Measurements from ENCODE around the gene RNF13.

Gene RNF13

DNA sequence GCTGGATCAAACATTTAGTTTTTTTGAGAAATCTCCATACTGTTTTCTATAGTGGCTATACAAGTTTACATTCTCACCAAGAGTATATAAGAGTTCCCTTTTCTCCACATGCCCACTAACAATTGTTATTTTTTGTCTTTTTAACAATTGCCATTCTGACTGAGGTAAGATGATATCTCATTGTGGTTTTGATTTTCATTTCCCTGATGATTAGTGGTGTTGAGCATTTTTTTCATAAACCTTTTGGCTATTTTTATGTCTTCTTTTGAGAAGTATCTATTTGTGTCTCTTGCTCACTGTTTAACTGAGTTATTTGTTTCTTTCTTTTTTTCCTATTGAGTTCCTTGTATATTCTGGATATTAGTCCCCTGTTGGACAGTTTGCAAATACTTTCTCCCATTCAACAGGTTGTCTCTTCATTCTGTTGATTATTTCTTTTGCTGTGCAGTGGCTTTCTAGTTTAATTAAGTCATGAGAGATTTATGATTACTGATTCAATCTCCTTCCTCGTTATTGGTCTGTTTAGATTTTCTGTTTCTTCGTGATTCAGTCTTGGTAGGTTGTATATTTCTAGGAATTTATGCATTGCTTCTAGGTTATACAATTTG is 6.7 kb upstream of the RNF13 start:
- no peaks in the 10 kb centered on the region for H3F3A ChIP-seq (ENCODE audit: insufficient read depth, low read length)
- no peak overlapping the region for H3K27ac ChIP-seq (ENCODE audit: low read length)
- no peak overlapping the region for H2AFZ ChIP-seq (ENCODE audit: low read length)
- DNase-seq, result no peak
- H3K4me3 ChIP-seq (ENCODE audit: low read length), result no peak overlapping the region
- no peak overlapping the region for H3K9ac ChIP-seq (ENCODE audit: low read length)
- H3K36me3 ChIP-seq (replicated peaks; ENCODE audit: insufficient read depth, low read length), result no peaks in the 10 kb centered on the region
- H3K4me1 ChIP-seq (ENCODE audit: low read length), result peaks cover 13% of the 10 kb centered on the region
- H3K79me2 ChIP-seq (ENCODE audit: low read length), result no peaks in the 10 kb centered on the region
- H3K4me2 ChIP-seq (ENCODE audit: low read depth, low read length), result peak overlapping the region; percentile 12; the same call in 1 of the 2 replicates
- TF ChIP-seq, protein P1, sequence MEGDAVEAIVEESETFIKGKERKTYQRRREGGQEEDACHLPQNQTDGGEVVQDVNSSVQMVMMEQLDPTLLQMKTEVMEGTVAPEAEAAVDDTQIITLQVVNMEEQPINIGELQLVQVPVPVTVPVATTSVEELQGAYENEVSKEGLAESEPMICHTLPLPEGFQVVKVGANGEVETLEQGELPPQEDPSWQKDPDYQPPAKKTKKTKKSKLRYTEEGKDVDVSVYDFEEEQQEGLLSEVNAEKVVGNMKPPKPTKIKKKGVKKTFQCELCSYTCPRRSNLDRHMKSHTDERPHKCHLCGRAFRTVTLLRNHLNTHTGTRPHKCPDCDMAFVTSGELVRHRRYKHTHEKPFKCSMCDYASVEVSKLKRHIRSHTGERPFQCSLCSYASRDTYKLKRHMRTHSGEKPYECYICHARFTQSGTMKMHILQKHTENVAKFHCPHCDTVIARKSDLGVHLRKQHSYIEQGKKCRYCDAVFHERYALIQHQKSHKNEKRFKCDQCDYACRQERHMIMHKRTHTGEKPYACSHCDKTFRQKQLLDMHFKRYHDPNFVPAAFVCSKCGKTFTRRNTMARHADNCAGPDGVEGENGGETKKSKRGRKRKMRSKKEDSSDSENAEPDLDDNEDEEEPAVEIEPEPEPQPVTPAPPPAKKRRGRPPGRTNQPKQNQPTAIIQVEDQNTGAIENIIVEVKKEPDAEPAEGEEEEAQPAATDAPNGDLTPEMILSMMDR (IDR thresholded peaks at IDR 0.05; ENCODE audit: low read length), result no peak
- TF ChIP-seq EZH2 (optimal IDR thresholded peaks at IDR 0.05; ENCODE audit: low read depth, low read length) (no peak), EZH2phosphoT487 (IDR thresholded peaks at IDR 0.05; ENCODE audit: low read length) (no peak)
- no peaks in the 10 kb centered on the region for H4K20me1 ChIP-seq (ENCODE audit: insufficient read depth, low read length)
- no peaks in the 10 kb centered on the region for H3K9me3 ChIP-seq (replicated peaks; ENCODE audit: insufficient read depth, low read length)
- no peaks in the 10 kb centered on the region; the same call in 1 of the 2 replicates for H3K27me3 ChIP-seq (replicated peaks; ENCODE audit: insufficient read depth, low read length)
- no peaks in the 10 kb centered on the region for H3K9me2 ChIP-seq (replicated peaks; ENCODE audit: insufficient read depth, low read length)

DNA sequence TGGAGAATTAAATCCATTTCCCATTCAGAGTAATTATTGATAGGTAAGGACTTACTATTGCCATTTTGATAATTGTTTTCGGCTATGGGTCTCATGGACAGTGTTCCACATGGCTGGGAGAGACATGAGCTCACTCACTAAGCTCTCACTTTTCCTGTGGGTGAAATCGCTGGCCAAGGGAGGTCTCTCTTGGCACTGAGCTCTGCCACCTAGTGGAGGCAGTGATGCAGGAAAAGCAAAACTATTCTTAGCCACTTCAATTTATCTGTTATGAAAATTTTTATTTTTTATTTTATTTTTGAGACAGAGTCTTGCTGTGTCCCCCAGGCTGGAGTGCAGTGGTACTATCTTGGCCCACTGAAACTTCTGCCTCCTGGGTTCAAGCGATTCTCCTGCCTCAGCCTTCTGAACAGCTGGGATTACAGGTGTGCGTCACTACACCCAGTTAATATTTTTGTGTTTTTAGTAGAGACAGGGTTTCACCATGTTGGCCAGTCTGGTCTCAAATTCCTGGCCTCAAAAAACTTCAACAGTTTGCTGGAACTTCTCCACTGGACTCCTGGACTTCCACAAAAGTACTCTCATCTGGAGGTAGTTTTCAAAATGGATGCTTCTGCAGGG is 4.7 kb upstream of the RNF13 start:
- Histone ChIP-seq H2AFZ (ENCODE audit: low read length) (no peak overlapping the region), H3K9ac (ENCODE audit: low read length) (no peak overlapping the region), H3K9me2 (replicated peaks; ENCODE audit: insufficient read depth, low read length) (no peaks in the 10 kb centered on the region)

DNA sequence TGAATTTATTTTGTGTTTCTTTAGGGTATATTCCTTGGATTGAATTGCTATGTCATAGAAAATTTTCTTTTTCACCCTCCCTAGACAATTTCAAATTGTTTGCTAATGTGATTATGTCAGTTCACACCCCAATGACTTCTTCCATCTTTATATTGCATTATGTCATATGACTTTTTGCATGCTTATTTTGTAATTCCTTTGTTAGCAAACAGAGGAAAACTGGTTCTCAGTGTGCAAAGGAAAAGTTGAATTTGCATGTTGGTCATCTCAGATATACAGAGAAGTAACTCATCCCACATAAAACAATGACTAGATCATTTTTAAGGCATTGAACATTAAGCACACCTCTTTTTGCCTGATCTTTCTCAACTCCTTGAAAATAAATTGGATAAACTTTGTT is 3.3 kb upstream of the RNF13 start:
- Histone ChIP-seq H3K36me3 (replicated peaks; ENCODE audit: insufficient read depth, low read length) (no peaks in the 10 kb centered on the region), H3K9me3 (replicated peaks; ENCODE audit: insufficient read depth, low read length) (no peaks in the 10 kb centered on the region), H3K27ac (ENCODE audit: low read length) (no peak overlapping the region), H2AFZ (ENCODE audit: low read length) (no peak overlapping the region), H3K4me2 (ENCODE audit: low read depth, low read length) (no peak overlapping the region), H3F3A (ENCODE audit: insufficient read depth, low read length) (peaks cover 2% of the 10 kb centered on the region; the same call in 1 of the 2 replicates), H4K20me1 (ENCODE audit: insufficient read depth, low read length) (no peaks in the 10 kb centered on the region), H3K9me2 (replicated peaks; ENCODE audit: insufficient read depth, low read length) (no peaks in the 10 kb centered on the region), H3K4me3 (ENCODE audit: low read length) (no peak overlapping the region), H3K27me3 (replicated peaks; ENCODE audit: insufficient read depth, low read length) (no peaks in the 10 kb centered on the region; the same call in 1 of the 2 replicates), H3K79me2 (ENCODE audit: low read length) (peaks cover 16% of the 10 kb centered on the region), H3K4me1 (ENCODE audit: low read length) (peaks cover 24% of the 10 kb centered on the region), H3K9ac (ENCODE audit: low read length) (no peak overlapping the region)
- no peak for DNase-seq
- no peak for TF ChIP-seq EZH2 (optimal IDR thresholded peaks at IDR 0.05; ENCODE audit: low read depth, low read length)
- TF ChIP-seq, protein P1 (IDR thresholded peaks at IDR 0.05; ENCODE audit: low read length), result no peak
- no peak for TF ChIP-seq EZH2phosphoT487 (IDR thresholded peaks at IDR 0.05; ENCODE audit: low read length)

More for the DNA sequence above, 4.7 kb upstream of the RNF13 start:
- Histone ChIP-seq H4K20me1 (ENCODE audit: insufficient read depth, low read length) (no peaks in the 10 kb centered on the region), H3K36me3 (replicated peaks; ENCODE audit: insufficient read depth, low read length) (no peaks in the 10 kb centered on the region), H3F3A (ENCODE audit: insufficient read depth, low read length) (0 out of 2 replicates have a peak, but pooled peaks cover 1% of the 10 kb centered on the region), H3K4me2 (ENCODE audit: low read depth, low read length) (peak overlapping the region; percentile 27; the same call in 1 of the 2 replicates), H3K27me3 (replicated peaks; ENCODE audit: insufficient read depth, low read length) (no peaks in the 10 kb centered on the region; the same call in 1 of the 2 replicates), H3K4me1 (ENCODE audit: low read length) (peaks cover 19% of the 10 kb centered on the region), H3K9me3 (replicated peaks; ENCODE audit: insufficient read depth, low read length) (no peaks in the 10 kb centered on the region), H3K79me2 (ENCODE audit: low read length) (peaks cover 2% of the 10 kb centered on the region), H3K27ac (ENCODE audit: low read length) (no peak overlapping the region), H3K4me3 (ENCODE audit: low read length) (no peak overlapping the region)
- TF ChIP-seq, protein P1 (IDR thresholded peaks at IDR 0.05; ENCODE audit: low read length), result peak; percentile 65
- no peak for TF ChIP-seq EZH2phosphoT487 (IDR thresholded peaks at IDR 0.05; ENCODE audit: low read length)
- DNase-seq, result peak; percentile 64

Measured in MM.1S (cell line).